IMR-90 (cell line): ENCODE results near the gene IGSF3. TPM values are rescaled to one million over a fixed set of nuclear protein-coding genes. Genes with fewer than 3 reads are reported as not detected.

Experiments
- ATAC-seq: fragments of 200-7000 bp; cut with Tn5 transposase; 2 replicates; pipeline ENCODE4 v1.9.1; 2020; ENCODE audit warnings: low read depth, mild to moderate bottlenecking, moderate library complexity
- BruUV-seq: library from RNA; stranded (reverse); fragments of 400-500 nt; replicated peaks from 2 replicates; lab custom pipeline; 2021; lab: Mats Ljungman, UMichigan
- CTCF ChIA-PET: fragments of 300-600 bp; formaldehyde crosslinking; extraction: SDS; loops from one replicate; lab custom pipeline; 2021; ENCODE audit warnings: antibody characterized with exemption; lab: Yijun Ruan, JAX
- POLR2A ChIA-PET: fragments of 300-600 bp; sonication (Branson Sonifier 250); formaldehyde crosslinking; loops from one replicate; lab custom pipeline; 2022; ENCODE audit warnings: antibody characterized with exemption; ENCODE audit not compliant: unreplicated experiment; lab: Charles Lee
- DNase-seq: peaks from one replicate; pipeline ENCODE4 v3.0.0; 2013
- H2AFZ ChIP-seq: replicated peaks from 2 replicates; pipeline ENCODE3; 2013; ENCODE audit warnings: low read length, mild to moderate bottlenecking; ENCODE audit not compliant: poor library complexity
- H2AK5ac ChIP-seq: 2 replicates; pipeline ENCODE4 v1.6.1; 2013; ENCODE audit warnings: low read depth, low read length, inconsistent platforms
- H2AK9ac ChIP-seq: replicated peaks from 2 replicates; pipeline ENCODE3; 2013; ENCODE audit warnings: mild to moderate bottlenecking, low read depth, low read length, moderate library complexity; ENCODE audit not compliant: poor library complexity
- H2BK120ac ChIP-seq: 2 replicates; pipeline ENCODE4 v1.6.1; 2013; ENCODE audit warnings: low read depth, low read length, inconsistent platforms
- H2BK15ac ChIP-seq: 3 replicates; pipeline ENCODE4 v1.6.1; 2013; ENCODE audit warnings: low read depth, low read length, inconsistent platforms
- H2BK20ac ChIP-seq: 2 replicates; pipeline ENCODE4 v1.6.1; 2013; ENCODE audit warnings: low read depth, mild to moderate bottlenecking, inconsistent platforms, low read length, moderate library complexity
- H2BK5ac ChIP-seq: 2 replicates; pipeline ENCODE4 v1.6.1; 2013; ENCODE audit warnings: mild to moderate bottlenecking, low read depth, low read length, inconsistent platforms; ENCODE audit not compliant: poor library complexity, severe bottlenecking
- H3K14ac ChIP-seq: replicated peaks from 2 replicates; pipeline ENCODE4 v1.6.1; 2013; ENCODE audit warnings: low read depth, low read length, inconsistent platforms
- H3K18ac ChIP-seq: 2 replicates; pipeline ENCODE4 v1.6.1; 2013; ENCODE audit warnings: low read depth, low read length, control low read depth
- H3K23ac ChIP-seq: 2 replicates; pipeline ENCODE4 v1.6.1; 2013; ENCODE audit warnings: low read depth, low read length, inconsistent platforms
- H3K27ac ChIP-seq: 2 replicates; pipeline ENCODE4 v1.5.1; 2013; ENCODE audit warnings: mild to moderate bottlenecking, control low read depth, low read length; ENCODE audit not compliant: insufficient read depth
- H3K27me3 ChIP-seq: 2 replicates; pipeline ENCODE4 v1.6.1; 2013; ENCODE audit warnings: low read length; ENCODE audit not compliant: control insufficient read depth, insufficient read depth
- H3K36me3 ChIP-seq: 2 replicates; pipeline ENCODE4 v1.6.1; 2013; ENCODE audit warnings: low read length, mixed read lengths; ENCODE audit not compliant: control insufficient read depth, insufficient read depth
- H3K4ac ChIP-seq: 2 replicates; pipeline ENCODE4 v1.6.1; 2013; ENCODE audit warnings: low read depth, low read length, inconsistent platforms
- H3K4me1 ChIP-seq: 2 replicates; pipeline ENCODE4 v1.6.1; 2013; ENCODE audit warnings: low read length, mixed read lengths; ENCODE audit not compliant: control insufficient read depth, insufficient read depth
- H3K4me2 ChIP-seq: 2 replicates; pipeline ENCODE4 v1.6.1; 2013; ENCODE audit warnings: low read depth, mild to moderate bottlenecking, control low read depth, low read length, moderate library complexity
- H3K4me3 ChIP-seq: 2 replicates; pipeline ENCODE4 v1.5.1; 2013; ENCODE audit warnings: low read depth, mild to moderate bottlenecking, control low read depth, low read length, moderate library complexity; ENCODE audit not compliant: insufficient read depth
- H3K56ac ChIP-seq: 2 replicates; pipeline ENCODE4 v1.6.1; 2013; ENCODE audit warnings: low read length, inconsistent platforms; ENCODE audit not compliant: insufficient read depth; ENCODE audit errors: extremely low read depth
- H3K79me1 ChIP-seq, 2 experiments: 2 replicates each; pipeline ENCODE4 v1.6.1; 2013; ENCODE audit warnings: low read length in 2 of 2, inconsistent platforms in 1 of 2, low read depth in 1 of 2
- H3K9ac ChIP-seq: 2 replicates; pipeline ENCODE4 v1.6.1; 2013; ENCODE audit warnings: low read depth, low read length, control low read depth
- H3K9me1 ChIP-seq: 2 replicates; pipeline ENCODE4 v1.6.1; 2013; ENCODE audit warnings: low read length, inconsistent platforms; ENCODE audit not compliant: insufficient read depth
- H3K9me3 ChIP-seq: 2 replicates; pipeline ENCODE4 v1.6.1; 2013; ENCODE audit warnings: low read length; ENCODE audit not compliant: control insufficient read depth, insufficient read depth
- H4K20me1 ChIP-seq: 2 replicates; pipeline ENCODE4 v1.6.1; 2013; ENCODE audit warnings: low read length, inconsistent platforms; ENCODE audit not compliant: insufficient read depth
- H4K5ac ChIP-seq: 2 replicates; pipeline ENCODE4 v1.6.1; 2013; ENCODE audit warnings: mild to moderate bottlenecking, low read depth, low read length, control low read depth
- H4K8ac ChIP-seq, 2 experiments: 2 replicates each; pipeline ENCODE4 v1.6.1; 2013; ENCODE audit warnings: low read depth in 2 of 2, low read length in 2 of 2, control low read depth in 1 of 2, inconsistent platforms in 1 of 2
- H4K91ac ChIP-seq: 2 replicates; pipeline ENCODE4 v1.6.1; 2013; ENCODE audit warnings: low read depth, low read length, inconsistent platforms; ENCODE audit not compliant: insufficient read depth
- BHLHE40 ChIP-seq: fragments of 150-350 bp; IDR thresholded peaks from 2 replicates; pipeline ENCODE4 v1.6.1; 2016; ENCODE audit warnings: mild to moderate bottlenecking, low read depth, low read length
- FOS ChIP-seq: fragments of 150-350 bp; IDR thresholded peaks from 2 replicates; pipeline ENCODE4 v1.6.1; 2016; ENCODE audit warnings: low read depth, low read length
- MAFK ChIP-seq: IDR thresholded peaks from 2 replicates; pipeline ENCODE4 v1.6.1; 2012; ENCODE audit warnings: low read depth, low read length, improper control_type of control experiment
- MAZ ChIP-seq: IDR thresholded peaks from 2 replicates; pipeline ENCODE4 v1.6.1; 2012; ENCODE audit warnings: low read depth, mild to moderate bottlenecking, low read length, improper control_type of control experiment, moderate library complexity, borderline replicate concordance
- MXI1 ChIP-seq: IDR thresholded peaks from 2 replicates; pipeline ENCODE4 v1.6.1; 2012; ENCODE audit warnings: low read depth, mild to moderate bottlenecking, low read length, moderate library complexity, borderline replicate concordance
- POLR2A ChIP-seq: IDR thresholded peaks from 2 replicates; pipeline ENCODE4 v1.6.1; 2012; ENCODE audit warnings: mild to moderate bottlenecking, low read depth, low read length
- RCOR1 ChIP-seq: IDR thresholded peaks from 2 replicates; pipeline ENCODE4 v1.6.1; 2012; ENCODE audit warnings: mild to moderate bottlenecking, low read length, improper control_type of control experiment; ENCODE audit not compliant: insufficient replicate concordance
- SMC3 ChIP-seq: fragments of 150-350 bp; IDR thresholded peaks from 2 replicates; pipeline ENCODE4 v1.6.1; 2016; ENCODE audit warnings: low read depth, mild to moderate bottlenecking, antibody characterized with exemption, low read length, moderate library complexity
- dilution Hi-C: fragments of 300-500 bp; cut with HindIII; formaldehyde crosslinking; loops from one replicate; pipeline ENCODE4 v1.14.3; 2018; ENCODE audit warnings: low sequenced_read_pairs; ENCODE audit not compliant: unreplicated experiment
- in situ Hi-C: fragments of 300-500 bp; cut with MboI; formaldehyde crosslinking; loops from 3 replicates; pipeline ENCODE4 v1.14.3; 2019; ENCODE audit warnings: low sequenced_read_pairs, inconsistent platforms, mixed read lengths
- intact Hi-C: fragments of 100-400 bp; cut with micrococcal nuclease; formaldehyde crosslinking; loops from 2 replicates; pipeline ENCODE4 v1.10.0; 2022
- polyA plus RNA-seq, 3 experiments: library from polyadenylated mRNA; depleted of rRNA; stranded (reverse); fragments of >200 nt; gene quantifications; 2 replicates each; pipeline ENCODE4 v1.2.3, GENCODE V29; 2012; ENCODE audit warnings: low replicate concordance in 1 of 3
- total RNA-seq: library from RNA; depleted of rRNA; stranded (reverse); fragments of >200 nt; gene quantifications from 2 replicates; pipeline ENCODE4 v1.2.3, GENCODE V29; 2012
- TF ChIP-seq, protein P1 (sequence below): conservative IDR thresholded peaks from 2 replicates; pipeline ENCODE4 v1.5.1; 2012; ENCODE audit warnings: mild to moderate bottlenecking, low read depth, low read length, improper control_type of control experiment

The IGSF3 gene
- total and polyA plus RNA-seq, 2 of the 4 experiments (the other 2 are of a cell fraction), result under 0.01 to 0.02 TPM

DNA sequence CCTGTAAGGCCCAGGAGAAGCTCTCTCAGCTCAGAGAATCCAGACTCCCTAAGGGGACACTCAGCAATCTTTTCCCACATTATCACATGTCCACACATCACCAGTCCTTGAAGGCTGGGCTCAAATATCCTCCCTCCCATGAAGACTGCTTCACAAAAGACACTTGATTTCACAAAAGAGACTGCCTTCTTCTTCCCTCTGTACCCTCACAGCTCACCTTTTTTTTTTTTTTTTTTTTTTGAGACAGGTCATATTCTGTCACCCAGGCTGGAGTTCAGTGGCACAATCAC is 98.2 kb downstream of the IGSF3 start:
- no peak overlapping the region for H3K4me3 ChIP-seq
- H2BK20ac ChIP-seq, result no peak overlapping the region
- H3K27ac ChIP-seq, result no peak overlapping the region
- H3K56ac ChIP-seq, result no peak overlapping the region
- in situ Hi-C loops, result no loop called here
- ChIA-PET POLR2A (no interaction called here), CTCF (interaction anchor here (0.6 kb wide), 1 partner anchor 457 kb away, joined by 4 read pairs; no protein-coding TSS in a partner anchor)
- 0 out of 4 replicates have a peak, but pooled peaks cover 0 to 2% of the 10 kb centered on the region in 2 experiments for H3K79me1 ChIP-seq
- no peaks in the 10 kb centered on the region for H3K36me3 ChIP-seq
- no peak overlapping the region for H2AK5ac ChIP-seq
- TF ChIP-seq SMC3 (no peak), MXI1 (no peak), POLR2A (no peak), RCOR1 (no peak), MAFK (no peak), FOS (no peak), MAZ (no peak), BHLHE40 (no peak)
- TF ChIP-seq, protein P1, sequence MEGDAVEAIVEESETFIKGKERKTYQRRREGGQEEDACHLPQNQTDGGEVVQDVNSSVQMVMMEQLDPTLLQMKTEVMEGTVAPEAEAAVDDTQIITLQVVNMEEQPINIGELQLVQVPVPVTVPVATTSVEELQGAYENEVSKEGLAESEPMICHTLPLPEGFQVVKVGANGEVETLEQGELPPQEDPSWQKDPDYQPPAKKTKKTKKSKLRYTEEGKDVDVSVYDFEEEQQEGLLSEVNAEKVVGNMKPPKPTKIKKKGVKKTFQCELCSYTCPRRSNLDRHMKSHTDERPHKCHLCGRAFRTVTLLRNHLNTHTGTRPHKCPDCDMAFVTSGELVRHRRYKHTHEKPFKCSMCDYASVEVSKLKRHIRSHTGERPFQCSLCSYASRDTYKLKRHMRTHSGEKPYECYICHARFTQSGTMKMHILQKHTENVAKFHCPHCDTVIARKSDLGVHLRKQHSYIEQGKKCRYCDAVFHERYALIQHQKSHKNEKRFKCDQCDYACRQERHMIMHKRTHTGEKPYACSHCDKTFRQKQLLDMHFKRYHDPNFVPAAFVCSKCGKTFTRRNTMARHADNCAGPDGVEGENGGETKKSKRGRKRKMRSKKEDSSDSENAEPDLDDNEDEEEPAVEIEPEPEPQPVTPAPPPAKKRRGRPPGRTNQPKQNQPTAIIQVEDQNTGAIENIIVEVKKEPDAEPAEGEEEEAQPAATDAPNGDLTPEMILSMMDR, result no peak
- H4K91ac ChIP-seq, result no peak overlapping the region
- no peak for DNase-seq
- no peak overlapping the region for H2AK9ac ChIP-seq
- no peak overlapping the region for H3K9ac ChIP-seq
- no peak overlapping the region for H2AFZ ChIP-seq
- H3K23ac ChIP-seq, result no peak overlapping the region
- dilution Hi-C loops, result no loop called here
- no peak overlapping the region for H3K4me2 ChIP-seq
- no peak overlapping the region for H3K14ac ChIP-seq
- no peak overlapping the region for H4K5ac ChIP-seq
- no peak overlapping the region for H3K4ac ChIP-seq
- no peak overlapping the region for H2BK5ac ChIP-seq
- peaks cover 5% of the 10 kb centered on the region; the same call in 1 of the 2 replicates for H3K9me1 ChIP-seq
- no peak overlapping the region for H2BK15ac ChIP-seq
- BruUV-seq, result no TSS peak
- peaks cover 2% of the 10 kb centered on the region; the same call in 1 of the 2 replicates for H3K4me1 ChIP-seq
- no peaks in the 10 kb centered on the region for H3K9me3 ChIP-seq
- peaks cover 10% of the 10 kb centered on the region for H3K27me3 ChIP-seq
- H4K20me1 ChIP-seq, result no peaks in the 10 kb centered on the region
- intact Hi-C loops, result no loop called here
- no peak overlapping the region for H4K8ac ChIP-seq
- H2BK120ac ChIP-seq, result no peak overlapping the region
- no peak for ATAC-seq
- H3K18ac ChIP-seq, result no peak overlapping the region
